ENCODE measurements around the gene CHMP4B.

DNA sequence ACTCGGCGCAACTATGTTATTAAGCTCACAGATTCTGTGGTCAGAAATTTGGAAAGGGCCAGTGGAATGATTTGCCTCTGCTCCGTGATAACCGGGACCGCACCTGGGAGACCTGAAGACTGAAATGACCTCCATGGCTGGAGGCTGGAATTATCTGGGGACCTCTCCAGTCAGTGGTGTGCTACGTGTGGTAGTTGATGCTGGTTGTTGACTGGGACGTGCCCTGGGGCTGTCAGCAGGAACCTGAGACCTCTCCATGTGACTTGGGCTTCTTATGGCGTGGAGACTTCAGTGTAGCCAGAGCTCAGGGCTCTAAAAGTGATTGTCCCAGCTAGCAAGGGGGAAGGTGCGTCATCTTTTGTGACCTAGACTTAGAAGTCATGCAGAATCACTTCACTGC, 50.3 kb downstream of the CHMP4B start:
- TF ChIP-seq POLR2A (IDR thresholded peaks at IDR 0.05; ENCODE audit: low read length): no peak
- TF ChIP-seq, protein P1, sequence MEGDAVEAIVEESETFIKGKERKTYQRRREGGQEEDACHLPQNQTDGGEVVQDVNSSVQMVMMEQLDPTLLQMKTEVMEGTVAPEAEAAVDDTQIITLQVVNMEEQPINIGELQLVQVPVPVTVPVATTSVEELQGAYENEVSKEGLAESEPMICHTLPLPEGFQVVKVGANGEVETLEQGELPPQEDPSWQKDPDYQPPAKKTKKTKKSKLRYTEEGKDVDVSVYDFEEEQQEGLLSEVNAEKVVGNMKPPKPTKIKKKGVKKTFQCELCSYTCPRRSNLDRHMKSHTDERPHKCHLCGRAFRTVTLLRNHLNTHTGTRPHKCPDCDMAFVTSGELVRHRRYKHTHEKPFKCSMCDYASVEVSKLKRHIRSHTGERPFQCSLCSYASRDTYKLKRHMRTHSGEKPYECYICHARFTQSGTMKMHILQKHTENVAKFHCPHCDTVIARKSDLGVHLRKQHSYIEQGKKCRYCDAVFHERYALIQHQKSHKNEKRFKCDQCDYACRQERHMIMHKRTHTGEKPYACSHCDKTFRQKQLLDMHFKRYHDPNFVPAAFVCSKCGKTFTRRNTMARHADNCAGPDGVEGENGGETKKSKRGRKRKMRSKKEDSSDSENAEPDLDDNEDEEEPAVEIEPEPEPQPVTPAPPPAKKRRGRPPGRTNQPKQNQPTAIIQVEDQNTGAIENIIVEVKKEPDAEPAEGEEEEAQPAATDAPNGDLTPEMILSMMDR (IDR thresholded peaks at IDR 0.05): no peak
- TF ChIP-seq ZFP36 (IDR thresholded peaks at IDR 0.05; ENCODE audit: borderline replicate concordance, partially characterized antibody): no peak
- TF ChIP-seq, protein P2, sequence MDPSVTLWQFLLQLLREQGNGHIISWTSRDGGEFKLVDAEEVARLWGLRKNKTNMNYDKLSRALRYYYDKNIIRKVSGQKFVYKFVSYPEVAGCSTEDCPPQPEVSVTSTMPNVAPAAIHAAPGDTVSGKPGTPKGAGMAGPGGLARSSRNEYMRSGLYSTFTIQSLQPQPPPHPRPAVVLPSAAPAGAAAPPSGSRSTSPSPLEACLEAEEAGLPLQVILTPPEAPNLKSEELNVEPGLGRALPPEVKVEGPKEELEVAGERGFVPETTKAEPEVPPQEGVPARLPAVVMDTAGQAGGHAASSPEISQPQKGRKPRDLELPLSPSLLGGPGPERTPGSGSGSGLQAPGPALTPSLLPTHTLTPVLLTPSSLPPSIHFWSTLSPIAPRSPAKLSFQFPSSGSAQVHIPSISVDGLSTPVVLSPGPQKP (IDR thresholded peaks at IDR 0.05; ENCODE audit: low read depth, low read length): no peak
- TF ChIP-seq RAD21 (conservative IDR thresholded peaks at IDR 0.05 in 1 of 2, IDR thresholded peaks at IDR 0.05 in 1 of 2): no peak
- no peak for TF ChIP-seq JUN (IDR thresholded peaks at IDR 0.05)
- no peak for TF ChIP-seq NPAS2 (CRISPR knock-in tag; IDR thresholded peaks at IDR 0.05; ENCODE audit: borderline replicate concordance)
- no peak for TF ChIP-seq CHD2 (IDR thresholded peaks at IDR 0.05; ENCODE audit: low read length, partially characterized antibody)
- TF ChIP-seq RCOR1 (IDR thresholded peaks at IDR 0.05; ENCODE audit: low read depth, low read length): no peak
- TF ChIP-seq, protein P3, sequence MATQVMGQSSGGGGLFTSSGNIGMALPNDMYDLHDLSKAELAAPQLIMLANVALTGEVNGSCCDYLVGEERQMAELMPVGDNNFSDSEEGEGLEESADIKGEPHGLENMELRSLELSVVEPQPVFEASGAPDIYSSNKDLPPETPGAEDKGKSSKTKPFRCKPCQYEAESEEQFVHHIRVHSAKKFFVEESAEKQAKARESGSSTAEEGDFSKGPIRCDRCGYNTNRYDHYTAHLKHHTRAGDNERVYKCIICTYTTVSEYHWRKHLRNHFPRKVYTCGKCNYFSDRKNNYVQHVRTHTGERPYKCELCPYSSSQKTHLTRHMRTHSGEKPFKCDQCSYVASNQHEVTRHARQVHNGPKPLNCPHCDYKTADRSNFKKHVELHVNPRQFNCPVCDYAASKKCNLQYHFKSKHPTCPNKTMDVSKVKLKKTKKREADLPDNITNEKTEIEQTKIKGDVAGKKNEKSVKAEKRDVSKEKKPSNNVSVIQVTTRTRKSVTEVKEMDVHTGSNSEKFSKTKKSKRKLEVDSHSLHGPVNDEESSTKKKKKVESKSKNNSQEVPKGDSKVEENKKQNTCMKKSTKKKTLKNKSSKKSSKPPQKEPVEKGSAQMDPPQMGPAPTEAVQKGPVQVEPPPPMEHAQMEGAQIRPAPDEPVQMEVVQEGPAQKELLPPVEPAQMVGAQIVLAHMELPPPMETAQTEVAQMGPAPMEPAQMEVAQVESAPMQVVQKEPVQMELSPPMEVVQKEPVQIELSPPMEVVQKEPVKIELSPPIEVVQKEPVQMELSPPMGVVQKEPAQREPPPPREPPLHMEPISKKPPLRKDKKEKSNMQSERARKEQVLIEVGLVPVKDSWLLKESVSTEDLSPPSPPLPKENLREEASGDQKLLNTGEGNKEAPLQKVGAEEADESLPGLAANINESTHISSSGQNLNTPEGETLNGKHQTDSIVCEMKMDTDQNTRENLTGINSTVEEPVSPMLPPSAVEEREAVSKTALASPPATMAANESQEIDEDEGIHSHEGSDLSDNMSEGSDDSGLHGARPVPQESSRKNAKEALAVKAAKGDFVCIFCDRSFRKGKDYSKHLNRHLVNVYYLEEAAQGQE (IDR thresholded peaks at IDR 0.05): no peak
